ENCODE results near the gene LCLAT1.

The LCLAT1 gene

GRCh38 chr2:30661173-30662107 lies 214.4 kb downstream of the LCLAT1 start:
- DNase-seq (ENCODE audit: low read depth): no peak
- no peak for TF ChIP-seq CTCF (IDR thresholded peaks at IDR 0.05; ENCODE audit: low read depth, low read length, missing control alignments)
- no peak overlapping the region for H3K4me3 ChIP-seq (ENCODE audit: low read depth, low read length)

- TF ChIP-seq CTCF (IDR thresholded peaks at IDR 0.05; ENCODE audit: low read depth, low read length, missing control alignments): no peak
- no peak for DNase-seq (ENCODE audit: low read depth)
- H3K4me3 ChIP-seq (ENCODE audit: low read depth, low read length): no peak overlapping the region
These were observed 215.5 kb downstream of the LCLAT1 start for GRCh38 chr2:30662268-30663131.

GRCh38 chr2:30663321-30663720 lies 216.3 kb downstream of the LCLAT1 start:
- DNase-seq (ENCODE audit: low read depth): no peak
- TF ChIP-seq CTCF (IDR thresholded peaks at IDR 0.05; ENCODE audit: low read depth, low read length, missing control alignments): no peak
- H3K4me3 ChIP-seq (ENCODE audit: low read depth, low read length): no peak overlapping the region

GRCh38 chr2:30663806-30664205 lies 216.8 kb downstream of the LCLAT1 start:
- TF ChIP-seq CTCF (IDR thresholded peaks at IDR 0.05; ENCODE audit: low read depth, low read length, missing control alignments): no peak
- no peak for DNase-seq (ENCODE audit: low read depth)
- no peak overlapping the region for H3K4me3 ChIP-seq (ENCODE audit: low read depth, low read length)

- no peak overlapping the region for H3K4me3 ChIP-seq (ENCODE audit: low read depth, low read length)
- no peak for TF ChIP-seq CTCF (IDR thresholded peaks at IDR 0.05; ENCODE audit: low read depth, low read length, missing control alignments)
- no peak for DNase-seq (ENCODE audit: low read depth)
These were observed 217.8 kb downstream of the LCLAT1 start for GRCh38 chr2:30664761-30665358.

- no peak for DNase-seq (ENCODE audit: low read depth)
- TF ChIP-seq CTCF (IDR thresholded peaks at IDR 0.05; ENCODE audit: low read depth, low read length, missing control alignments): no peak
- H3K4me3 ChIP-seq (ENCODE audit: low read depth, low read length): no peak overlapping the region
These were observed 218.8 kb downstream of the LCLAT1 start for GRCh38 chr2:30665761-30666265.

Data from GM12864 (cell line).